ENCODE results near the gene IL27RA.

Gene IL27RA

DNA sequence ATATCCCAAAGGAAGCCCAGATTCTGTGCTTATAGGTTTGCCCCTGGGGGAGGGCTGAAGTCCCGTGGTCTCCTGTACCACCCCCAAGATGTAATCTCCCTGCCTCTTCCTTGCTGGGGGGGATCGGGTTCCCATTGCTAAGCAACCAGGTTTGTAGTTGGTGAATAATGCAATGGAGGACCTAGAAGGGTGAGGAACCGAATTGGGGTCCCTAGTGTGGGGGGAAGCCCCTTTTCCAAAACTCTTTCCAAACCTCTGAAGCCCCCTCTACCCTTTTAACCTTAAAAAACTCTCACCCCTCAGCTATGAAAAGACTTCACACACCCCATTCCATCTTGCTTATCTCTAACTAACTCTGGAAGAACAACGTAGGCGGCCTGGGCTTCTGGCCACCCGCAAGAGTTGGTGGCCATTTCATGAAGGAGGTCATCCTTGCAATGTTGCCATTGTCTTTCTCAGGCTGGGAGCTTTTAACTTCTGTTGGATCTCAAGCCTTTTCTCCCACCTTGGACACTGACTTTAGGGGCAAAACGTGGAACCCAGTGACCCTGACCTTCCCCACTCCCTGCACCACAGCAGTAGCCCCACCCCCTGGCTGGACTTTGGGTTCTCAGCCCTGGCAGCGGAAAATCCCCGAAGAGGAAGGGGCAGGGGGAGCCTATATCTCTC, 29.7 kb downstream of the IL27RA start:
- Histone ChIP-seq H3K4me2 (ENCODE audit: low read length) (no peak overlapping the region), H3K9me3 (ENCODE audit: insufficient read depth, low read length) (no peaks in the 10 kb centered on the region), H3K36me3 (replicated peaks; ENCODE audit: low read depth, low read length) (no peaks in the 10 kb centered on the region), H3K4me3 (ENCODE audit: low read length) (no peak overlapping the region), H3K27ac (ENCODE audit: low read length) (no peak overlapping the region), H3K27me3 (ENCODE audit: low read depth, low read length) (peaks cover 29% of the 10 kb centered on the region), H4K20me1 (ENCODE audit: insufficient read depth, low read length) (no peaks in the 10 kb centered on the region), H2AFZ (ENCODE audit: low read depth, low read length) (no peak overlapping the region), H3K9ac (ENCODE audit: low read length) (no peak overlapping the region), H3K4me1 (ENCODE audit: low read length) (0 out of 2 replicates have a peak, but pooled peaks cover 2% of the 10 kb centered on the region), H3K79me2 (ENCODE audit: low read length) (no peaks in the 10 kb centered on the region)
- no peak for TF ChIP-seq EZH2phosphoT487 (IDR thresholded peaks at IDR 0.05; ENCODE audit: low read depth)
- TF ChIP-seq, protein P1, sequence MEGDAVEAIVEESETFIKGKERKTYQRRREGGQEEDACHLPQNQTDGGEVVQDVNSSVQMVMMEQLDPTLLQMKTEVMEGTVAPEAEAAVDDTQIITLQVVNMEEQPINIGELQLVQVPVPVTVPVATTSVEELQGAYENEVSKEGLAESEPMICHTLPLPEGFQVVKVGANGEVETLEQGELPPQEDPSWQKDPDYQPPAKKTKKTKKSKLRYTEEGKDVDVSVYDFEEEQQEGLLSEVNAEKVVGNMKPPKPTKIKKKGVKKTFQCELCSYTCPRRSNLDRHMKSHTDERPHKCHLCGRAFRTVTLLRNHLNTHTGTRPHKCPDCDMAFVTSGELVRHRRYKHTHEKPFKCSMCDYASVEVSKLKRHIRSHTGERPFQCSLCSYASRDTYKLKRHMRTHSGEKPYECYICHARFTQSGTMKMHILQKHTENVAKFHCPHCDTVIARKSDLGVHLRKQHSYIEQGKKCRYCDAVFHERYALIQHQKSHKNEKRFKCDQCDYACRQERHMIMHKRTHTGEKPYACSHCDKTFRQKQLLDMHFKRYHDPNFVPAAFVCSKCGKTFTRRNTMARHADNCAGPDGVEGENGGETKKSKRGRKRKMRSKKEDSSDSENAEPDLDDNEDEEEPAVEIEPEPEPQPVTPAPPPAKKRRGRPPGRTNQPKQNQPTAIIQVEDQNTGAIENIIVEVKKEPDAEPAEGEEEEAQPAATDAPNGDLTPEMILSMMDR (IDR thresholded peaks at IDR 0.05; ENCODE audit: low read depth, low read length), result no peak

DNA sequence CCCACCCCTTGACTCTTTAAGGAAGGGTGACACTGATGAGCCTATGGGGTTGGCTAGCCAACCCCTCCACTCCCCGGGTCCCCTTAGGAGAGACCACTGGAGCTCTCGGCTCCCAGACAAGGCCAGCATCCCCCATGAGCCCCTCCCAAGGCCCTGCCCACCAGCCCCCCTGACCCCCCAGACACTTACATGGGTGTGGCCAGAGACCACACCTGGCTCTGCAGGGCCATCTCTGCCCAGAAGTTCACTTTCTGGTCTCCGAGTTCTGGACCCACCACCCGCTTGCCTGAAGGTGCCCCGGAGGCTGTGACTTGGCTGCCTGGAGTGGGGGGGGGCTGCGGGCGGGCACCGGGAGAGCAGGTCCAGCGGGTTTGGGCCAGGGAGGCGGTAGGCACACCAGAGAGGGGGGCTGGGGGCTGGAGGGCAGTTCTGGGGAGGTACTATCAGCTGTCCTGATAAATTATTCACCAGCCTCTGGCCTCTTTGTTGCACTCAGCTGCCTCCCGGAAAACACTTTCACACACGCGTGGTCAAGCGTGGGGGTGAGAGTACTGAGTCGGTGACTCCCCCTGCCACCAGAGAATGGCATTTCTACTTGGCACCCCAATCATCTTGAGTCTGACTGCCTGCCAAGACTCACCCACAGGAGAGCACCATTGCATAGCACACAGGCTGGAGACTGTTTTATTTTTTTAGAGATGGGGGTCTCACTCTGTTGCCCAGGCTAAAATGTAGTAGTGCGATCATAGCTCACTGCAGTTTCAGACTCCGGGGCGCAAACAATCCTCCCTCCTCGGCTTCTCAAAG, 30.4 kb downstream of the IL27RA start, which contains the start of gene PALM3:
Gene PALM3, minus strand, starts transcription at position 326 of the 807 bp plus-strand sequence. Its CDS starts 96 bp downstream, at position 230.
- no peaks in the 10 kb centered on the region for H3K79me2 ChIP-seq (ENCODE audit: low read length)
- TF ChIP-seq, protein P1 (IDR thresholded peaks at IDR 0.05; ENCODE audit: low read depth, low read length), result no peak
- TF ChIP-seq EZH2phosphoT487 (IDR thresholded peaks at IDR 0.05; ENCODE audit: low read depth), result no peak
- no peak within 1 kb of the TSS for H3K27ac ChIP-seq (ENCODE audit: low read length)
- H3K4me1 ChIP-seq (ENCODE audit: low read length), result 0 out of 2 replicates have a peak, but pooled peaks cover 2% of the 10 kb centered on the region
- H3K4me2 ChIP-seq (ENCODE audit: low read length), result 0 out of 2 replicates have a peak within 1 kb of the TSS, but pooled peaks have one; percentile 6
- no peaks in the 10 kb centered on the region for H3K9me3 ChIP-seq (ENCODE audit: insufficient read depth, low read length)
- H2AFZ ChIP-seq (ENCODE audit: low read depth, low read length), result no peak within 1 kb of the TSS
- no peak within 1 kb of the TSS for H3K9ac ChIP-seq (ENCODE audit: low read length)
- H3K4me3 ChIP-seq (ENCODE audit: low read length), result no peak within 1 kb of the TSS
- H3K27me3 ChIP-seq (ENCODE audit: low read depth, low read length), result peaks cover 29% of the 10 kb centered on the region
- no peaks in the 10 kb centered on the region for H4K20me1 ChIP-seq (ENCODE audit: insufficient read depth, low read length)
- no peaks in the 10 kb centered on the region for H3K36me3 ChIP-seq (replicated peaks; ENCODE audit: low read depth, low read length)

DNA sequence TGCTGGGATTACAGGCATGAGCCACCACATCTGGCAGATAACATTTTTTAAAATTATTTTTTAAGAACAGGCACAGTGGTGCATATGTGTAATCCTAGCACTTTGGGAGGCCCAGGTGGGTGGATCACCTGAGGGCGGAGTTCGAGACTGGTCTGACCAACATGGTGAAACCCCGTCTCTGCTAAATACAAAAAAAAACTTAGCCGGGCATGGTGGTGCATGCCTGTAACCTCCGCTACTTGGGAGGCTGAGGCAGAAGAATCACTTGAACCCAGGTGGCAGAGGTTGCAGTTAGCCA, 30.9 kb downstream of the IL27RA start:
- no peak overlapping the region for H3K9ac ChIP-seq (ENCODE audit: low read length)
- H3K36me3 ChIP-seq (replicated peaks; ENCODE audit: low read depth, low read length), result no peaks in the 10 kb centered on the region
- H3K27me3 ChIP-seq (ENCODE audit: low read depth, low read length), result peaks cover 29% of the 10 kb centered on the region
- no peaks in the 10 kb centered on the region for H4K20me1 ChIP-seq (ENCODE audit: insufficient read depth, low read length)
- H3K4me2 ChIP-seq (ENCODE audit: low read length), result no peak overlapping the region
- no peak for TF ChIP-seq EZH2phosphoT487 (IDR thresholded peaks at IDR 0.05; ENCODE audit: low read depth)
- TF ChIP-seq, protein P1 (IDR thresholded peaks at IDR 0.05; ENCODE audit: low read depth, low read length), result no peak
- H3K79me2 ChIP-seq (ENCODE audit: low read length), result no peaks in the 10 kb centered on the region
- 0 out of 2 replicates have a peak, but pooled peaks cover 2% of the 10 kb centered on the region for H3K4me1 ChIP-seq (ENCODE audit: low read length)
- no peak overlapping the region for H3K4me3 ChIP-seq (ENCODE audit: low read length)
- no peak overlapping the region for H3K27ac ChIP-seq (ENCODE audit: low read length)
- no peak overlapping the region for H2AFZ ChIP-seq (ENCODE audit: low read depth, low read length)
- no peaks in the 10 kb centered on the region for H3K9me3 ChIP-seq (ENCODE audit: insufficient read depth, low read length)

DNA sequence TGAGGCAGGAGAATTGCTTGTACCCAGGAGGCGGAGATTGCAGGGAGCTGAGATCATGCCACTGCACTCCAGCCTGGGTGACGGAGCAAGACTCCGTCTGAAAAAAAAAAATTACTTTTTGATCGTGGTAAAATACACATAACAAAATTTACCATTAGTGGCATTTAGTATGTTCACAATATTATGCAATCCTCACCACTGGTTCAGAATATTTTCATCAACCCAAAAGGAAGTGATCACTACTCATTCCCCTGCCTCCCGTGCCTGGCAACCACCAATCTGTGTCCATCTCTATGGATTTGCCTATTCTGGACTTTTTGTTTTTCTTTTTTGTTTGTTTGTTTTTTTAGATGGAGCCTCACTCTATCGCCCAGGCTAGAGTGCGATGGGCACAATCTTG, 31.5 kb downstream of the IL27RA start:
- Histone ChIP-seq H3K4me2 (ENCODE audit: low read length) (no peak overlapping the region), H4K20me1 (ENCODE audit: insufficient read depth, low read length) (no peaks in the 10 kb centered on the region), H2AFZ (ENCODE audit: low read depth, low read length) (no peak overlapping the region), H3K4me1 (ENCODE audit: low read length) (0 out of 2 replicates have a peak, but pooled peaks cover 2% of the 10 kb centered on the region), H3K9ac (ENCODE audit: low read length) (no peak overlapping the region), H3K27me3 (ENCODE audit: low read depth, low read length) (peaks cover 28% of the 10 kb centered on the region), H3K9me3 (ENCODE audit: insufficient read depth, low read length) (no peaks in the 10 kb centered on the region), H3K79me2 (ENCODE audit: low read length) (no peaks in the 10 kb centered on the region), H3K36me3 (replicated peaks; ENCODE audit: low read depth, low read length) (no peaks in the 10 kb centered on the region), H3K4me3 (ENCODE audit: low read length) (no peak overlapping the region), H3K27ac (ENCODE audit: low read length) (no peak overlapping the region)
- TF ChIP-seq, protein P1 (IDR thresholded peaks at IDR 0.05; ENCODE audit: low read depth, low read length), result no peak
- no peak for TF ChIP-seq EZH2phosphoT487 (IDR thresholded peaks at IDR 0.05; ENCODE audit: low read depth)

All from OCI-LY3 (cell line).